Hematopoietic multipotent progenitor cell treated with erythropoietin and hydrocortisone succinate and interleukin-3 and kit ligand, for 15 days (in vitro differentiated cells): ENCODE measurements around the gene MCTS1.
"Not testable (repeated sequence)": the region's sequence is repeated elsewhere in the genome, so short reads cannot be mapped to it uniquely, and the experiment has no call there.

Experiments
- DNase-seq: peaks from one replicate; pipeline ENCODE4 v3.0.0-alpha.2; 2015; ENCODE audit warnings: low spot score

Gene MCTS1

GRCh38 chrX:120603707-120604360 is at the start of gene MCTS1:
MCTS1 (plus strand) TSS chrX:120604101; CDS start chrX:120604237, 136 bp downstream.
- DNase-seq = peak; percentile 63

GRCh38 chrX:120556251-120556650 is 47.6 kb upstream of the MCTS1 start:
- DNase-seq = no peak

GRCh38 chrX:120559804-120560203 is 44.1 kb upstream of the MCTS1 start:
- peak; percentile 14 for DNase-seq

- DNase-seq = peak; percentile 40
Observed at GRCh38 chrX:120560405-120560841, 43.5 kb upstream of the MCTS1 start.

- peak; percentile 82 for DNase-seq
Observed at GRCh38 chrX:120560842-120561633, 42.9 kb upstream of the MCTS1 start, which contains the start of gene CUL4B. CUL4B (minus strand) TSS chrX:120560962; CDS start chrX:120560638, 324 bp downstream.

- DNase-seq = no peak
Observed at GRCh38 chrX:120561634-120562568, 42.0 kb upstream of the MCTS1 start.

GRCh38 chrX:120562569-120562926 is 41.4 kb upstream of the MCTS1 start:
- no peak for DNase-seq

GRCh38 chrX:120564925-120565324 is 39.0 kb upstream of the MCTS1 start:
- DNase-seq = no peak

- no peak for DNase-seq
Observed at GRCh38 chrX:120566817-120567216, 37.1 kb upstream of the MCTS1 start.

GRCh38 chrX:120568035-120568434 is 35.9 kb upstream of the MCTS1 start:
- DNase-seq = no peak

GRCh38 chrX:120568609-120569008 is 35.3 kb upstream of the MCTS1 start:
- no peak for DNase-seq

- no peak for DNase-seq
Observed at GRCh38 chrX:120570011-120570600, 33.8 kb upstream of the MCTS1 start.

- not testable (repeated sequence) for DNase-seq
Observed at GRCh38 chrX:120573806-120574205, 30.1 kb upstream of the MCTS1 start.

GRCh38 chrX:120575379-120576114 is 28.4 kb upstream of the MCTS1 start:
- DNase-seq = no peak

GRCh38 chrX:120585702-120586101 is 18.2 kb upstream of the MCTS1 start:
- no peak for DNase-seq

- DNase-seq = peak; percentile 7
Observed at GRCh38 chrX:120604361-120604782, 471 bp downstream of the MCTS1 start.

- no peak for DNase-seq
Observed at GRCh38 chrX:120612086-120612485, 8.2 kb downstream of the MCTS1 start.

- DNase-seq = no peak
Observed at GRCh38 chrX:120614816-120615215, 10.9 kb downstream of the MCTS1 start.

- no peak for DNase-seq
Observed at GRCh38 chrX:120617996-120618630, 14.2 kb downstream of the MCTS1 start.

- no peak for DNase-seq
Observed at GRCh38 chrX:120625371-120625770, 21.5 kb downstream of the MCTS1 start.
